Measurements from ENCODE around the gene HRAS. TPM values are rescaled to one million over a fixed set of nuclear protein-coding genes. Genes with fewer than 3 reads are reported as not detected.
"Not testable (repeated sequence)": the region's sequence is repeated elsewhere in the genome, so short reads cannot be mapped to it uniquely, and the experiment has no call there.

Gene HRAS
- total RNA-seq, 1 experiment from 2014 or later: 175 TPM

- Histone ChIP-seq H3K4me3 (ENCODE audit: low read depth in 2 of 2, low read length in 2 of 2) (peak overlapping the region; percentile 81 to 83), H3K27ac (ENCODE audit: low read length) (peak overlapping the region; percentile 30), H3K4me1 (ENCODE audit: control insufficient read depth, insufficient read depth, low read length) (peaks cover 34% of the 10 kb centered on the region), H3K36me3 (ENCODE audit: control insufficient read depth, insufficient read depth, low read length) (peaks cover 6% of the 10 kb centered on the region; the same call in 1 of the 2 replicates), H3K9me3 (ENCODE audit: control insufficient read depth, insufficient read depth, low read depth, low read length) (no peaks in the 10 kb centered on the region), H3K27me3 (ENCODE audit: control insufficient read depth, insufficient read depth, low read length) (no peaks in the 10 kb centered on the region)
- no TSS peak for BruUV-seq (replicated peaks)
- DNase-seq (ENCODE audit: low read depth, low spot score) (no peak), ATAC-seq (peak; percentile 6)
- TF ChIP-seq REST (IDR thresholded peaks at IDR 0.05; ENCODE audit: insufficient read depth in 1 of 2, low read depth in 2 of 2, low read length in 1 of 2): no peak
- TF ChIP-seq SIN3A (IDR thresholded peaks at IDR 0.05; ENCODE audit: borderline replicate concordance, insufficient read depth, low read depth, low read length): 0 out of 2 replicates have a peak, but pooled peaks have one; percentile 12
- intact Hi-C loops (cut with micrococcal nuclease; ENCODE audit: unreplicated experiment) (no loop called here), in situ Hi-C loops (cut with HindIII; ENCODE audit: low pct_unique_long_range_greater_than_20kb, low sequenced_read_pairs) (no loop called here)
- CTCF ChIA-PET: no interaction called here
- POLR2A ChIA-PET: interaction anchor here (1.5 kb wide), 1 partner anchor 14 kb away, joined by 5 read pairs; no protein-coding TSS in a partner anchor
These were observed 39.4 kb upstream of the HRAS start for GRCh38 chr11:574632-575312.

- in situ Hi-C loops (cut with HindIII; ENCODE audit: low pct_unique_long_range_greater_than_20kb, low sequenced_read_pairs); DNase-seq (ENCODE audit: low read depth, low spot score); ATAC-seq; POLR2A ChIA-PET; H3K9me3 ChIP-seq (ENCODE audit: control insufficient read depth, insufficient read depth, low read depth, low read length); H3K36me3 ChIP-seq (ENCODE audit: control insufficient read depth, insufficient read depth, low read length); H3K27me3 ChIP-seq (ENCODE audit: control insufficient read depth, insufficient read depth, low read length); CTCF ChIA-PET; intact Hi-C loops (cut with micrococcal nuclease; ENCODE audit: unreplicated experiment); H3K27ac ChIP-seq (ENCODE audit: low read length): not testable (repeated sequence)
- TSS peak; percentile 83 for BruUV-seq (replicated peaks)
- Histone ChIP-seq H3K4me3 (ENCODE audit: low read depth in 2 of 2, low read length in 2 of 2) (peak overlapping the region in 1 of 2 experiments; percentile 83; a peak in 1 of 4 replicates), H3K4me1 (ENCODE audit: control insufficient read depth, insufficient read depth, low read length) (peaks cover 32% of the 10 kb centered on the region)
- 0 out of 2 replicates have a peak, but pooled peaks have one; percentile 21 for TF ChIP-seq TCF7L2 (IDR thresholded peaks at IDR 0.05; ENCODE audit: low read depth, low read length)
These were observed 38.7 kb upstream of the HRAS start for GRCh38 chr11:574031-574570.

- no TSS peak for BruUV-seq (replicated peaks)
- POLR2A ChIA-PET: no interaction called here
These were observed 37.9 kb upstream of the HRAS start for GRCh38 chr11:573146-573759.

More at GRCh38 chr11:573146-573759, 37.9 kb upstream of the HRAS start:
- Histone ChIP-seq H3K27me3 (ENCODE audit: control insufficient read depth, insufficient read depth, low read length) (no peaks in the 10 kb centered on the region), H3K36me3 (ENCODE audit: control insufficient read depth, insufficient read depth, low read length) (peaks cover 6% of the 10 kb centered on the region; the same call in 1 of the 2 replicates), H3K4me1 (ENCODE audit: control insufficient read depth, insufficient read depth, low read length) (peaks cover 31% of the 10 kb centered on the region), H3K27ac (ENCODE audit: low read length) (no peak overlapping the region), H3K4me3 (ENCODE audit: low read depth in 2 of 2, low read length in 2 of 2) (no peak overlapping the region), H3K9me3 (ENCODE audit: control insufficient read depth, insufficient read depth, low read depth, low read length) (no peaks in the 10 kb centered on the region)
- CTCF ChIA-PET: no interaction called here
- ATAC-seq (no peak), DNase-seq (ENCODE audit: low read depth, low spot score) (no peak)
- no peak for TF ChIP-seq POLR2AphosphoS5 (IDR thresholded peaks at IDR 0.05; ENCODE audit: low read depth, low read length)
- TF ChIP-seq REST (IDR thresholded peaks at IDR 0.05; ENCODE audit: insufficient read depth in 1 of 2, low read depth in 2 of 2, low read length in 1 of 2): no peak
- no peak for TF ChIP-seq TCF7L2 (IDR thresholded peaks at IDR 0.05; ENCODE audit: low read depth, low read length)
- TF ChIP-seq CTCF (IDR thresholded peaks at IDR 0.05): no peak
- TF ChIP-seq SIN3A (IDR thresholded peaks at IDR 0.05; ENCODE audit: borderline replicate concordance, insufficient read depth, low read depth, low read length): no peak
- intact Hi-C loops (cut with micrococcal nuclease; ENCODE audit: unreplicated experiment) (no loop called here), in situ Hi-C loops (cut with HindIII; ENCODE audit: low pct_unique_long_range_greater_than_20kb, low sequenced_read_pairs) (no loop called here)

Measured in Panc1 (cell line).